GM12873 (cell line): Measurements from ENCODE around the gene GOLT1A.

ENCODE experiments used
- CTCF ChIP-seq: IDR thresholded peaks from 2 replicates; pipeline ENCODE4 v1.5.1; 2012; ENCODE audit warnings: low read depth, mild to moderate bottlenecking, moderate library complexity, low read length, control low read depth; ENCODE audit not compliant: insufficient read depth; ENCODE audit errors: missing control alignments

GOLT1A gene

GRCh38 chr1:204213668-204214662 is at the start of gene GOLT1A:
Gene GOLT1A, minus strand, starts transcription at chr1:204213988. Its CDS starts 82 bp downstream, at chr1:204213906.
- peak; percentile 50 for TF ChIP-seq CTCF

GRCh38 chr1:204263254-204263910 is 49.6 kb upstream of the GOLT1A start:
- TF ChIP-seq CTCF = no peak

- no peak for TF ChIP-seq CTCF
Measured at GRCh38 chr1:204262506-204263253, 48.9 kb upstream of the GOLT1A start.

GRCh38 chr1:204261746-204262505 is 48.1 kb upstream of the GOLT1A start:
- TF ChIP-seq CTCF = peak; percentile 8

GRCh38 chr1:204261266-204261665 is 47.5 kb upstream of the GOLT1A start:
- TF ChIP-seq CTCF = no peak

GRCh38 chr1:204260601-204261197 is 46.9 kb upstream of the GOLT1A start:
- no peak for TF ChIP-seq CTCF
